SK-N-SH treated with all-trans-retinoic acid at 6 μM for 48 hours (cell line): ENCODE data around the gene TTLL6.
A peak's percentile ranks its signal among the peaks of the same experiment; 100 is the strongest.

Experiments
- ATAC-seq: fragments of 200-7000 bp; cut with Tn5 transposase; 3 replicates; pipeline ENCODE4 v1.9.1; 2020; ENCODE audit warnings: mild to moderate bottlenecking, moderate library complexity
- ARNTL ChIP-seq: fragments of 450-650 bp; formaldehyde crosslinking; IDR thresholded peaks from 2 replicates; pipeline ENCODE4 v1.5.0; 2020; ENCODE audit warnings: low read depth, mild to moderate bottlenecking, moderate library complexity, borderline replicate concordance
- BACH2 ChIP-seq: fragments of 250-450 bp; sonication (Bioruptor Pico); IDR thresholded peaks from 2 replicates; pipeline ENCODE4 v1.9.0; 2021; ENCODE audit warnings: mild to moderate bottlenecking, borderline replicate concordance
- CSDC2 ChIP-seq: fragments of 250-450 bp; sonication (Bioruptor Pico); IDR thresholded peaks from 2 replicates; pipeline ENCODE4 v1.5.0; 2020; ENCODE audit warnings: mild to moderate bottlenecking, moderate library complexity
- ESRRG ChIP-seq: fragments of 250-450 bp; sonication (Bioruptor Pico); IDR thresholded peaks from 2 replicates; pipeline ENCODE4 v1.6.1; 2021; ENCODE audit warnings: mild to moderate bottlenecking
- GLIS3 ChIP-seq: fragments of 250-450 bp; sonication (Bioruptor Pico); IDR thresholded peaks from 2 replicates; pipeline ENCODE4 v1.5.0; 2020; ENCODE audit warnings: mild to moderate bottlenecking, moderate library complexity
- ISL1 ChIP-seq: fragments of 250-450 bp; sonication (Bioruptor Pico); IDR thresholded peaks from 2 replicates; pipeline ENCODE4 v2.1.2; 2022; ENCODE audit warnings: mild to moderate bottlenecking, moderate library complexity
- OSR1 ChIP-seq: fragments of 250-450 bp; sonication (Bioruptor Pico); IDR thresholded peaks from 2 replicates; pipeline ENCODE4 v1.8.0; 2022; ENCODE audit warnings: moderate library complexity, mild to moderate bottlenecking, inconsistent platforms
- PPARA ChIP-seq: fragments of 250-450 bp; sonication (Bioruptor Pico); IDR thresholded peaks from 2 replicates; pipeline ENCODE4 v1.5.0; 2020; ENCODE audit warnings: mild to moderate bottlenecking, borderline replicate concordance
- RARB ChIP-seq: fragments of 250-450 bp; sonication (Bioruptor Pico); IDR thresholded peaks from 2 replicates; pipeline ENCODE4 v1.8.0; 2021; ENCODE audit warnings: mild to moderate bottlenecking, moderate library complexity
- SNAI2 ChIP-seq: fragments of 250-450 bp; sonication (Bioruptor Pico); IDR thresholded peaks from 2 replicates; pipeline ENCODE4 v1.5.0; 2020; ENCODE audit warnings: mild to moderate bottlenecking, moderate library complexity
- TCF4 ChIP-seq: fragments of 250-450 bp; sonication (Bioruptor Pico); IDR thresholded peaks from 2 replicates; pipeline ENCODE4 v1.8.0; 2021; ENCODE audit warnings: mild to moderate bottlenecking, moderate library complexity, borderline replicate concordance
- TOX ChIP-seq: fragments of 250-450 bp; sonication (Bioruptor Pico); IDR thresholded peaks from 2 replicates; pipeline ENCODE4 v1.8.0; 2021; ENCODE audit warnings: mild to moderate bottlenecking, moderate library complexity, borderline replicate concordance
- ZC3H10 ChIP-seq: fragments of 250-450 bp; sonication (Bioruptor Pico); IDR thresholded peaks from 2 replicates; pipeline ENCODE4 v1.5.1; 2021; ENCODE audit warnings: mild to moderate bottlenecking, moderate library complexity
- ZFP3 ChIP-seq: fragments of 250-450 bp; sonication (Bioruptor Pico); IDR thresholded peaks from 2 replicates; pipeline ENCODE4 v1.5.0; 2020; ENCODE audit warnings: mild to moderate bottlenecking, moderate library complexity
- ZFP30 ChIP-seq: fragments of 450-650 bp; formaldehyde crosslinking; IDR thresholded peaks from 2 replicates; pipeline ENCODE4 v1.5.0; 2022; ENCODE audit warnings: mild to moderate bottlenecking, moderate library complexity
- ZNF565 ChIP-seq: fragments of 450-650 bp; formaldehyde crosslinking; conservative IDR thresholded peaks from 2 replicates; pipeline ENCODE4 v1.5.0; 2020; ENCODE audit warnings: low read depth, mild to moderate bottlenecking, moderate library complexity
- ZNF70 ChIP-seq: fragments of 450-650 bp; formaldehyde crosslinking; IDR thresholded peaks from 2 replicates; pipeline ENCODE4 v1.5.0; 2020; ENCODE audit warnings: mild to moderate bottlenecking, moderate library complexity
- TF ChIP-seq, protein P1 (sequence below): fragments of 250-450 bp; sonication (Bioruptor Pico); IDR thresholded peaks from 2 replicates; pipeline ENCODE4 v1.5.1; 2020; ENCODE audit warnings: low read depth, mild to moderate bottlenecking, moderate library complexity
- TF ChIP-seq, protein P2 (sequence below): fragments of 250-450 bp; sonication (Bioruptor Pico); IDR thresholded peaks from 2 replicates; pipeline ENCODE4 v1.8.0; 2020; ENCODE audit warnings: mild to moderate bottlenecking, moderate library complexity, borderline replicate concordance
- TF ChIP-seq, protein P3 (sequence below): fragments of 250-450 bp; sonication (Bioruptor Pico); IDR thresholded peaks from 2 replicates; pipeline ENCODE4 v1.8.0; 2021; ENCODE audit warnings: low read depth, mild to moderate bottlenecking, moderate library complexity, borderline replicate concordance
- TF ChIP-seq, protein P4 (sequence below): fragments of 250-450 bp; sonication (Bioruptor Pico); IDR thresholded peaks from 2 replicates; pipeline ENCODE4 v1.5.0; 2020; ENCODE audit warnings: mild to moderate bottlenecking, moderate library complexity
- TF ChIP-seq, protein P5 (sequence below): fragments of 250-450 bp; sonication (Bioruptor Pico); IDR thresholded peaks from 2 replicates; pipeline ENCODE4 v1.5.1; 2021; ENCODE audit warnings: mild to moderate bottlenecking, moderate library complexity

The TTLL6 gene

DNA sequence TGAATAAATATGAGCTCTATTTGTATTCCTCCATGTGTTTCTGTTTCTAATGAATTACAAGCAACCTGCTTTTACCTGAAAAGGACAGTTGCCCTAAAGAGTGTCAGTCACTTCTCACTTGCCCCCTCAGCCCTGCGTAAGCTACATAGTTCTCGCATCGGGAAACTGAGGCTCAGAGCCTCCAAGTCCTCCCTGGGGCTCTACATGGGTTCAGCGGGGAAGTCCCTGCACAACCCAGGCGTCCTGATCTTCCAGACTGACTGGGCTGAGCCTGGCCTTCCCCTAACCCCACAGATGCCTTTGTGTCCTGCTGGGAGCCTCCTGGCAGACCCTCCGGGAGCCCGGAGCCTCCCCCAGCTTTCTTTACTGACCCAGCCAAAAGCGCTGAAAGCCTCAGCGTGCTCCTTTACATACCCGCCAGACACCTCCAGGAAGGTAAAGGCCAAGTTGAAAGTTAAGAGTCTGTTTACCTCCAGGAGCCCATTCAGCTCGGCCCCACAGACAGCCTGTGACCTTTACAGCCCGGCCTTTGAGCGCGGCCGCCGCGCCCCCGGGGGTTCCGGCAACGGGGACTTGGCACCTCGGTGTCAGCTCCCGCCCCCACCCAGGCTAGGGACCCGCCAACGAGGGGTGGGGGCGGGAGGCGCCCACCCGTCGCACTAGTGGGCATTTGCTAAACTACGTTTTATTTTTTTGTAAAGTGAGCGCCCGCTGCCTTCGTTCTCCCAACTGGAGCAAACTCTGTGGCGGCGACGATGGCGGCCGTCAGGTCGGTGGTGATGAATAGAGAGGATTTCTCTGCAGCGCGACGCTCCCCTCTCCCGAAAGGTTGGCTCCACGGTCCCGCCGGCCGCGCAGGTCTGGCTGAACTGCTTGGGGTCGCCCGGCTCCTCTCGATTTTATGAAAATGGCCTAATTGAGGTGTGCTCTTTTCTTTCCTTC, 84.1 kb downstream of the TTLL6 start:
- 0 out of 3 replicates have a peak, but pooled peaks have one; percentile 6 for ATAC-seq
- no peak for TF ChIP-seq SNAI2 (CRISPR knock-in tag)
- no peak for TF ChIP-seq RARB (CRISPR knock-in tag)
- no peak for TF ChIP-seq PPARA (CRISPR knock-in tag)
- no peak for TF ChIP-seq ESRRG
- TF ChIP-seq, protein P1, sequence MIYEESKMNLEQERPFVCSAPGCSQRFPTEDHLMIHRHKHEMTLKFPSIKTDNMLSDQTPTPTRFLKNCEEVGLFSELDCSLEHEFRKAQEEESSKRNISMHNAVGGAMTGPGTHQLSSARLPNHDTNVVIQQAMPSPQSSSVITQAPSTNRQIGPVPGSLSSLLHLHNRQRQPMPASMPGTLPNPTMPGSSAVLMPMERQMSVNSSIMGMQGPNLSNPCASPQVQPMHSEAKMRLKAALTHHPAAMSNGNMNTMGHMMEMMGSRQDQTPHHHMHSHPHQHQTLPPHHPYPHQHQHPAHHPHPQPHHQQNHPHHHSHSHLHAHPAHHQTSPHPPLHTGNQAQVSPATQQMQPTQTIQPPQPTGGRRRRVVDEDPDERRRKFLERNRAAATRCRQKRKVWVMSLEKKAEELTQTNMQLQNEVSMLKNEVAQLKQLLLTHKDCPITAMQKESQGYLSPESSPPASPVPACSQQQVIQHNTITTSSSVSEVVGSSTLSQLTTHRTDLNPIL (CRISPR knock-in tag), result no peak
- no peak for TF ChIP-seq ZFP3 (CRISPR knock-in tag)
- TF ChIP-seq, protein P2, sequence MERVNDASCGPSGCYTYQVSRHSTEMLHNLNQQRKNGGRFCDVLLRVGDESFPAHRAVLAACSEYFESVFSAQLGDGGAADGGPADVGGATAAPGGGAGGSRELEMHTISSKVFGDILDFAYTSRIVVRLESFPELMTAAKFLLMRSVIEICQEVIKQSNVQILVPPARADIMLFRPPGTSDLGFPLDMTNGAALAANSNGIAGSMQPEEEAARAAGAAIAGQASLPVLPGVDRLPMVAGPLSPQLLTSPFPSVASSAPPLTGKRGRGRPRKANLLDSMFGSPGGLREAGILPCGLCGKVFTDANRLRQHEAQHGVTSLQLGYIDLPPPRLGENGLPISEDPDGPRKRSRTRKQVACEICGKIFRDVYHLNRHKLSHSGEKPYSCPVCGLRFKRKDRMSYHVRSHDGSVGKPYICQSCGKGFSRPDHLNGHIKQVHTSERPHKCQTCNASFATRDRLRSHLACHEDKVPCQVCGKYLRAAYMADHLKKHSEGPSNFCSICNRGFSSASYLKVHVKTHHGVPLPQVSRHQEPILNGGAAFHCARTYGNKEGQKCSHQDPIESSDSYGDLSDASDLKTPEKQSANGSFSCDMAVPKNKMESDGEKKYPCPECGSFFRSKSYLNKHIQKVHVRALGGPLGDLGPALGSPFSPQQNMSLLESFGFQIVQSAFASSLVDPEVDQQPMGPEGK, result no peak
- no peak for TF ChIP-seq BACH2
- TF ChIP-seq CSDC2 (CRISPR knock-in tag), result no peak
- TF ChIP-seq, protein P3, sequence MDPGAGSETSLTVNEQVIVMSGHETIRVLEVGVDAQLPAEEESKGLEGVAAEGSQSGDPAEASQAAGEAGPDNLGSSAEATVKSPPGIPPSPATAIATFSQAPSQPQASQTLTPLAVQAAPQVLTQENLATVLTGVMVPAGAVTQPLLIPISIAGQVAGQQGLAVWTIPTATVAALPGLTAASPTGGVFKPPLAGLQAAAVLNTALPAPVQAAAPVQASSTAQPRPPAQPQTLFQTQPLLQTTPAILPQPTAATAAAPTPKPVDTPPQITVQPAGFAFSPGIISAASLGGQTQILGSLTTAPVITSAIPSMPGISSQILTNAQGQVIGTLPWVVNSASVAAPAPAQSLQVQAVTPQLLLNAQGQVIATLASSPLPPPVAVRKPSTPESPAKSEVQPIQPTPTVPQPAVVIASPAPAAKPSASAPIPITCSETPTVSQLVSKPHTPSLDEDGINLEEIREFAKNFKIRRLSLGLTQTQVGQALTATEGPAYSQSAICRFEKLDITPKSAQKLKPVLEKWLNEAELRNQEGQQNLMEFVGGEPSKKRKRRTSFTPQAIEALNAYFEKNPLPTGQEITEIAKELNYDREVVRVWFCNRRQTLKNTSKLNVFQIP (CRISPR knock-in tag), result no peak
- TF ChIP-seq, protein P4, sequence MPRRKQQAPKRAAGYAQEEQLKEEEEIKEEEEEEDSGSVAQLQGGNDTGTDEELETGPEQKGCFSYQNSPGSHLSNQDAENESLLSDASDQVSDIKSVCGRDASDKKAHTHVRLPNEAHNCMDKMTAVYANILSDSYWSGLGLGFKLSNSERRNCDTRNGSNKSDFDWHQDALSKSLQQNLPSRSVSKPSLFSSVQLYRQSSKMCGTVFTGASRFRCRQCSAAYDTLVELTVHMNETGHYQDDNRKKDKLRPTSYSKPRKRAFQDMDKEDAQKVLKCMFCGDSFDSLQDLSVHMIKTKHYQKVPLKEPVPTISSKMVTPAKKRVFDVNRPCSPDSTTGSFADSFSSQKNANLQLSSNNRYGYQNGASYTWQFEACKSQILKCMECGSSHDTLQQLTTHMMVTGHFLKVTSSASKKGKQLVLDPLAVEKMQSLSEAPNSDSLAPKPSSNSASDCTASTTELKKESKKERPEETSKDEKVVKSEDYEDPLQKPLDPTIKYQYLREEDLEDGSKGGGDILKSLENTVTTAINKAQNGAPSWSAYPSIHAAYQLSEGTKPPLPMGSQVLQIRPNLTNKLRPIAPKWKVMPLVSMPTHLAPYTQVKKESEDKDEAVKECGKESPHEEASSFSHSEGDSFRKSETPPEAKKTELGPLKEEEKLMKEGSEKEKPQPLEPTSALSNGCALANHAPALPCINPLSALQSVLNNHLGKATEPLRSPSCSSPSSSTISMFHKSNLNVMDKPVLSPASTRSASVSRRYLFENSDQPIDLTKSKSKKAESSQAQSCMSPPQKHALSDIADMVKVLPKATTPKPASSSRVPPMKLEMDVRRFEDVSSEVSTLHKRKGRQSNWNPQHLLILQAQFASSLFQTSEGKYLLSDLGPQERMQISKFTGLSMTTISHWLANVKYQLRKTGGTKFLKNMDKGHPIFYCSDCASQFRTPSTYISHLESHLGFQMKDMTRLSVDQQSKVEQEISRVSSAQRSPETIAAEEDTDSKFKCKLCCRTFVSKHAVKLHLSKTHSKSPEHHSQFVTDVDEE, result no peak
- no peak for TF ChIP-seq ZNF565 (CRISPR knock-in tag)
- no peak for TF ChIP-seq TCF4 (CRISPR knock-in tag)
- no peak for TF ChIP-seq ZNF70 (CRISPR knock-in tag)
- no peak for TF ChIP-seq OSR1 (CRISPR knock-in tag)
- TF ChIP-seq, protein P5, sequence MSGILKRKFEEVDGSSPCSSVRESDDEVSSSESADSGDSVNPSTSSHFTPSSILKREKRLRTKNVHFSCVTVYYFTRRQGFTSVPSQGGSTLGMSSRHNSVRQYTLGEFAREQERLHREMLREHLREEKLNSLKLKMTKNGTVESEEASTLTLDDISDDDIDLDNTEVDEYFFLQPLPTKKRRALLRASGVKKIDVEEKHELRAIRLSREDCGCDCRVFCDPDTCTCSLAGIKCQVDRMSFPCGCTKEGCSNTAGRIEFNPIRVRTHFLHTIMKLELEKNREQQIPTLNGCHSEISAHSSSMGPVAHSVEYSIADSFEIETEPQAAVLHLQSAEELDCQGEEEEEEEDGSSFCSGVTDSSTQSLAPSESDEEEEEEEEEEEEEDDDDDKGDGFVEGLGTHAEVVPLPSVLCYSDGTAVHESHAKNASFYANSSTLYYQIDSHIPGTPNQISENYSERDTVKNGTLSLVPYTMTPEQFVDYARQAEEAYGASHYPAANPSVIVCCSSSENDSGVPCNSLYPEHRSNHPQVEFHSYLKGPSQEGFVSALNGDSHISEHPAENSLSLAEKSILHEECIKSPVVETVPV, result no peak
- no peak for TF ChIP-seq ZC3H10
- no peak for TF ChIP-seq ZFP30
- no peak for TF ChIP-seq GLIS3

DNA sequence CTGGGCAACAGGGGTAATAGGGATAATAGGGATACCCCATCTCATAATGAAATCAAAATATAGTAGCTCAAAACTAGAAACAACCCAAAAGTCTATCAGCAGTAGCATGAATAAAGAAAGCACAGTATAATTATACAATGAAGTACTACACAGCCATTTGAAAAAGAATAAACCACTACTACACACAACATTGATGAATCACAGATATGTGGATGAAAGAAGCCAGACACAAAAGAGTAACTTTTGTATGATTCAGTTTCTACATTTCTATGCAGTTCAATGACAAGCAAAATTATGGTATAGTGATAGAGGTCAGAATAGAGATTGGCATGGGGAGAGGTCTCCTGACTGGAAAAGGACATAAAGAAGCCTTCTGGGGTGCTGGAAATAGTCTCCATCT, 85.7 kb downstream of the TTLL6 start:
- TF ChIP-seq OSR1 (CRISPR knock-in tag) (no peak), CSDC2 (CRISPR knock-in tag) (no peak), ZFP30 (no peak)
- TF ChIP-seq, all 23 proteins: peak for 0
- ATAC-seq, result no peak

DNA sequence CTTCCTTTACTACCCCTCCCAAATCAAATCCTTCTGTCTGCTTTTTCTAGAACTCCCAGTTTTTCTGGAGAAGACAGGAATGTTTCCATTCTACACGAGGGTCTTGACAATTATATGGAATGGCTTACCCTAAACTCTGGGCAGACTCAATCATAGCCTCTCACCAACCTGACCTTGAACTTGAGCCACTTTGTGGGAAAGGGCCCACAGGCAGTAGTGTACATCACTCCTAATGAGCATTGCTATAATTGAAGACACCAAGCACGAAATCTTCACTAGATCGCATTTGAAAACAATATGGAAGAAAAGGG, 86.8 kb downstream of the TTLL6 start:
- ATAC-seq, result no peak
- TF ChIP-seq OSR1 (CRISPR knock-in tag) (no peak), GLIS3 (no peak), CSDC2 (CRISPR knock-in tag) (no peak), ZFP30 (no peak), TCF4 (CRISPR knock-in tag) (no peak), ISL1 (no peak), ARNTL (CRISPR knock-in tag) (no peak), ZFP3 (CRISPR knock-in tag) (no peak), TOX (CRISPR knock-in tag) (no peak), RARB (CRISPR knock-in tag) (no peak)
- TF ChIP-seq, protein P4, result no peak
- TF ChIP-seq, protein P1 (CRISPR knock-in tag), result no peak
- TF ChIP-seq, protein P5, result no peak
